Natural killer cell (primary cell): Measurements from ENCODE around the gene EYA4. TPM values are rescaled to one million over a fixed set of nuclear protein-coding genes. Genes with fewer than 3 reads are reported as not detected.

ENCODE experiments used
- ATAC-seq, 3 donors: fragments of 150-1000 bp in 2 of 3; fragments of 200-7000 bp in 1 of 3; cut with Tn5 transposase; 1 replicate in 1 of 3; 2 replicates in 2 of 3; pipeline ENCODE4 v1.10.0; 2021; ENCODE audit warnings: mild to moderate bottlenecking in 2 of 3, moderate library complexity in 2 of 3
- DNase-seq, 2 donors: peaks; one replicate each; pipeline versions ENCODE4 v3.0.0 to v3.0.0-alpha.2; 2013 to 2021; ENCODE audit warnings: mixed read lengths in 1 of 2
- H3K27ac ChIP-seq: one replicate; pipeline ENCODE4 v1.5.1; 2013; ENCODE audit warnings: mild to moderate bottlenecking, low read length
- H3K27me3 ChIP-seq: one replicate; pipeline ENCODE4 v1.6.1; 2013; ENCODE audit warnings: low read length; ENCODE audit not compliant: control insufficient read depth, insufficient read depth
- H3K36me3 ChIP-seq: one replicate; pipeline ENCODE4 v1.6.1; 2013; ENCODE audit warnings: low read length; ENCODE audit not compliant: control insufficient read depth, insufficient read depth
- H3K4me1 ChIP-seq: one replicate; pipeline ENCODE4 v1.6.1; 2013; ENCODE audit warnings: low read length; ENCODE audit not compliant: control insufficient read depth, insufficient read depth
- H3K4me3 ChIP-seq: one replicate; pipeline ENCODE4 v1.5.1; 2013; ENCODE audit warnings: low read length
- H3K9me3 ChIP-seq: one replicate; pipeline ENCODE4 v1.6.1; 2013; ENCODE audit warnings: low read length; ENCODE audit not compliant: control insufficient read depth, insufficient read depth
- H3K27ac Mint-ChIP-seq, 2 donors: one replicate each; pipeline ENCODE4 v1.8.0; 2022; ENCODE audit warnings: mild to moderate bottlenecking in 2 of 2, mixed read lengths in 2 of 2, moderate library complexity in 1 of 2
- H3K27me3 Mint-ChIP-seq, 2 donors: one replicate each; pipeline ENCODE4 v1.8.0; 2022; ENCODE audit warnings: low read depth in 2 of 2, mixed read lengths in 2 of 2
- H3K36me3 Mint-ChIP-seq: one replicate; pipeline ENCODE4 v1.8.0; 2022; ENCODE audit warnings: mixed read lengths
- H3K4me1 Mint-ChIP-seq, 2 donors: one replicate each; pipeline ENCODE4 v1.8.0; 2022; ENCODE audit warnings: mixed read lengths in 2 of 2
- H3K4me3 Mint-ChIP-seq: one replicate; pipeline ENCODE4 v1.8.0; 2022; ENCODE audit warnings: mild to moderate bottlenecking, moderate library complexity, mixed read lengths
- H3K9me3 Mint-ChIP-seq, 2 donors: one replicate each; pipeline ENCODE4 v1.8.0; 2022; ENCODE audit warnings: mixed read lengths in 2 of 2
- WGBS: methylation state at CpG from one replicate; pipeline ENCODE4 v1.1.7; 2013; ENCODE audit warnings: missing lambda C conversion rate; ENCODE audit not compliant: insufficient coverage; 5-methylcytosine and 5-hydroxymethylcytosine counted together
- intact Hi-C: fragments of 100-400 bp; cut with micrococcal nuclease; formaldehyde crosslinking; loops from one replicate; pipeline ENCODE4 v1.14.2; 2022
- total RNA-seq, 4 donors: library from RNA; stranded (reverse); fragments of 120-200 nt in 1 of 4; gene quantifications; one replicate each; pipeline versions ENCODE4 v1.2.3 to v1.2.4, GENCODE V29; 2013 to 2022
- TF ChIP-seq, protein P1 (sequence below): fragments of 200-600 bp; IDR thresholded peaks from one replicate; pipeline ENCODE4 v1.8.0; 2022; ENCODE audit warnings: antibody characterized with exemption

The EYA4 gene
- total RNA-seq, 3 donors from 2014 or later (not counting 1 experiment from before 2014, with no cell fraction given): not detected

DNA sequence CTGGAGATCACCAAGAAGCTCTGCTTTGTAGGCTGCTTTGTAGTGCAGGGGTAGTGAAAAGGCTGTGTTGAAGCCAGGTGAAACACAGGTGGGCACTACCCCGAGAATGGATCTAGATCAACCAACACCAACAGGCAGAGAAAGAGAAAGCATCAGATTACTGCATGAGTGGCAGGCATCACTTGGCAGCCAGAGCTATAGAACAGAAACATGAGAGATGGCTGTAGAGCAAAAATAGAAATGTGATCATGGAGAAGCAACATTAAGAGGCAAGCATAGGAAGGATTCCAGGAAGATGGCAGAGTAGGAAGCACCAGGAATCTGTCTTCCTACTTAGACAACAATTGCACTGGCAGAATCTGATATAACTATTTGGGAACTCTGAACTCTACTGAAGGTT, 336.7 kb downstream of the EYA4 start:
- Mint-ChIP-seq H3K36me3 (no peaks in the 10 kb centered on the region), H3K27me3 (peaks cover 0 to 6% of the 10 kb centered on the region in 2 donors), H3K9me3 (peaks cover 0 to 9% of the 10 kb centered on the region in 2 donors), H3K4me3 (no peak overlapping the region), H3K4me1 (no peaks in the 10 kb centered on the region), H3K27ac (no peak overlapping the region)
- no peak overlapping the region for H3K27ac ChIP-seq
- H3K27me3 ChIP-seq: no peaks in the 10 kb centered on the region
- WGBS: no CpG with 5 or more reads among the region's 1 CpG
- no peak overlapping the region for H3K4me3 ChIP-seq
- no peaks in the 10 kb centered on the region for H3K36me3 ChIP-seq
- no peak for DNase-seq
- intact Hi-C loops: no loop called here
- H3K9me3 ChIP-seq: no peaks in the 10 kb centered on the region
- TF ChIP-seq, protein P1, sequence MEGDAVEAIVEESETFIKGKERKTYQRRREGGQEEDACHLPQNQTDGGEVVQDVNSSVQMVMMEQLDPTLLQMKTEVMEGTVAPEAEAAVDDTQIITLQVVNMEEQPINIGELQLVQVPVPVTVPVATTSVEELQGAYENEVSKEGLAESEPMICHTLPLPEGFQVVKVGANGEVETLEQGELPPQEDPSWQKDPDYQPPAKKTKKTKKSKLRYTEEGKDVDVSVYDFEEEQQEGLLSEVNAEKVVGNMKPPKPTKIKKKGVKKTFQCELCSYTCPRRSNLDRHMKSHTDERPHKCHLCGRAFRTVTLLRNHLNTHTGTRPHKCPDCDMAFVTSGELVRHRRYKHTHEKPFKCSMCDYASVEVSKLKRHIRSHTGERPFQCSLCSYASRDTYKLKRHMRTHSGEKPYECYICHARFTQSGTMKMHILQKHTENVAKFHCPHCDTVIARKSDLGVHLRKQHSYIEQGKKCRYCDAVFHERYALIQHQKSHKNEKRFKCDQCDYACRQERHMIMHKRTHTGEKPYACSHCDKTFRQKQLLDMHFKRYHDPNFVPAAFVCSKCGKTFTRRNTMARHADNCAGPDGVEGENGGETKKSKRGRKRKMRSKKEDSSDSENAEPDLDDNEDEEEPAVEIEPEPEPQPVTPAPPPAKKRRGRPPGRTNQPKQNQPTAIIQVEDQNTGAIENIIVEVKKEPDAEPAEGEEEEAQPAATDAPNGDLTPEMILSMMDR: no peak
- no peak for ATAC-seq
- no peaks in the 10 kb centered on the region for H3K4me1 ChIP-seq
